Parathyroid adenoma (tissue), 2 donors: ENCODE measurements around the gene COX8A.

Experiments
- H2AFZ ChIP-seq: fragments of 300-600 bp; sonication (generic); one replicate; pipeline ENCODE4 v1.7.0; 2017; ENCODE audit warnings: antibody characterized with exemption, mild to moderate bottlenecking
- H3K27ac ChIP-seq: fragments of 300-600 bp; sonication (generic); one replicate; pipeline ENCODE4 v1.7.0; 2017
- H3K27me3 ChIP-seq: fragments of 300-600 bp; sonication (generic); one replicate; pipeline ENCODE4 v1.7.0; 2017; ENCODE audit warnings: low read length; ENCODE audit not compliant: control insufficient read depth, insufficient read depth
- H3K36me3 ChIP-seq: fragments of 300-600 bp; sonication (generic); one replicate; pipeline ENCODE4 v1.7.0; 2017; ENCODE audit warnings: low read length; ENCODE audit not compliant: control insufficient read depth, insufficient read depth
- H3K4me1 ChIP-seq: fragments of 300-600 bp; sonication (generic); one replicate; pipeline ENCODE4 v1.7.0; 2017; ENCODE audit warnings: control low read depth
- H3K4me2 ChIP-seq: fragments of 300-600 bp; sonication (generic); one replicate; pipeline ENCODE4 v1.7.0; 2017; ENCODE audit warnings: low read length
- H3K4me3 ChIP-seq: fragments of 300-600 bp; sonication (generic); one replicate; pipeline ENCODE4 v1.7.0; 2017; ENCODE audit warnings: low read depth, low read length
- H3K79me2 ChIP-seq: fragments of 300-600 bp; sonication (generic); one replicate; pipeline ENCODE4 v1.7.0; 2017; ENCODE audit warnings: control low read depth
- H3K9ac ChIP-seq: fragments of 300-600 bp; sonication (generic); one replicate; pipeline ENCODE4 v1.7.0; 2017; ENCODE audit warnings: mild to moderate bottlenecking
- H3K9me3 ChIP-seq: fragments of 300-600 bp; sonication (generic); one replicate; pipeline ENCODE4 v1.7.0; 2017; ENCODE audit warnings: low read length; ENCODE audit not compliant: control insufficient read depth
- TF ChIP-seq, protein P1 (sequence below): fragments of 300-600 bp; sonication (generic); IDR thresholded peaks from one replicate; pipeline ENCODE4 v1.7.0; 2017; ENCODE audit warnings: antibody characterized with exemption, mild to moderate bottlenecking
- donor health status: primary hyperparathyroidism.

COX8A gene

DNA sequence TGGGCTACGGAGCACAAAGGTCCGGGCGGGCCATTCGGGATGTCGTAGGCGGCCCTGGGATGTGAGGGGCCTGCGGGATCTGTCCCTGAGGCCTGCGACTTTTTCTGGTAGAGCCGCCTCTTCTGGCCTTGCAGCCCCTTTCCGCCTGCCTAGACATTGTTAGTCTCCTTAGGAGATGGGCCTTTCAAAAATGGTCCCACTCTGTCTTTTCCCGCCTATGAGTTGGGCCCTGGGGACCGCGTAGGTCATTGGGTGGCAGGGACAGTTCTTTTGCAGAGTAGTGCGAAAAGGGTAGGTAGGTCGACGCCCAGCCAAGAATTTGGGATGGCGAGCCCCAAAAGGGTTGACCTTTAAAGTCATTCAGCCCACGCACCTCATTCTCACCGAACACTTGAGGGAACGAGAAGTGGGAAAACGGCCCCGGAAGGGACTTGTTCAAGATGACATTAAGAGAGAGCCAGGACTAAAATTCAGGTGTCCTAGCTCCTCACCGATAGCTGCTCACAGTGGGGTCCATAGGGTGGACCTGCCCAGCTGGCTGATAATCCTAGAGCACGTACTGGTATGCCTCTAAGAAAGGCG is 12.6 kb downstream of the COX8A start:
- Histone ChIP-seq H3K9me3 (no peaks in the 10 kb centered on the region), H2AFZ (peak overlapping the region; percentile 76), H3K9ac (no peak overlapping the region), H3K27ac (no peak overlapping the region), H3K4me1 (no peaks in the 10 kb centered on the region), H3K4me3 (peak overlapping the region; percentile 75), H3K36me3 (no peaks in the 10 kb centered on the region), H3K27me3 (no peaks in the 10 kb centered on the region), H3K79me2 (peaks cover 16% of the 10 kb centered on the region), H3K4me2 (peak overlapping the region; percentile 86)
- TF ChIP-seq, protein P1, sequence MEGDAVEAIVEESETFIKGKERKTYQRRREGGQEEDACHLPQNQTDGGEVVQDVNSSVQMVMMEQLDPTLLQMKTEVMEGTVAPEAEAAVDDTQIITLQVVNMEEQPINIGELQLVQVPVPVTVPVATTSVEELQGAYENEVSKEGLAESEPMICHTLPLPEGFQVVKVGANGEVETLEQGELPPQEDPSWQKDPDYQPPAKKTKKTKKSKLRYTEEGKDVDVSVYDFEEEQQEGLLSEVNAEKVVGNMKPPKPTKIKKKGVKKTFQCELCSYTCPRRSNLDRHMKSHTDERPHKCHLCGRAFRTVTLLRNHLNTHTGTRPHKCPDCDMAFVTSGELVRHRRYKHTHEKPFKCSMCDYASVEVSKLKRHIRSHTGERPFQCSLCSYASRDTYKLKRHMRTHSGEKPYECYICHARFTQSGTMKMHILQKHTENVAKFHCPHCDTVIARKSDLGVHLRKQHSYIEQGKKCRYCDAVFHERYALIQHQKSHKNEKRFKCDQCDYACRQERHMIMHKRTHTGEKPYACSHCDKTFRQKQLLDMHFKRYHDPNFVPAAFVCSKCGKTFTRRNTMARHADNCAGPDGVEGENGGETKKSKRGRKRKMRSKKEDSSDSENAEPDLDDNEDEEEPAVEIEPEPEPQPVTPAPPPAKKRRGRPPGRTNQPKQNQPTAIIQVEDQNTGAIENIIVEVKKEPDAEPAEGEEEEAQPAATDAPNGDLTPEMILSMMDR = no peak

- Histone ChIP-seq H3K27ac (no peak overlapping the region), H3K27me3 (no peaks in the 10 kb centered on the region), H3K4me2 (no peak overlapping the region), H3K4me3 (no peak overlapping the region), H3K36me3 (no peaks in the 10 kb centered on the region), H3K79me2 (peaks cover 11% of the 10 kb centered on the region), H3K9me3 (no peaks in the 10 kb centered on the region), H2AFZ (no peak overlapping the region), H3K4me1 (no peaks in the 10 kb centered on the region), H3K9ac (no peak overlapping the region)
- TF ChIP-seq, protein P1 = no peak
Observed at GRCh38 chr11:63991558-63991957, 17.1 kb downstream of the COX8A start.

GRCh38 chr11:63993100-63993499 is 18.7 kb downstream of the COX8A start:
- Histone ChIP-seq H3K27ac (no peak overlapping the region), H2AFZ (no peak overlapping the region), H3K4me1 (no peaks in the 10 kb centered on the region), H3K36me3 (no peaks in the 10 kb centered on the region), H3K79me2 (no peaks in the 10 kb centered on the region), H3K9ac (no peak overlapping the region), H3K4me3 (no peak overlapping the region), H3K9me3 (no peaks in the 10 kb centered on the region), H3K27me3 (no peaks in the 10 kb centered on the region), H3K4me2 (no peak overlapping the region)
- TF ChIP-seq, protein P1 = no peak

DNA sequence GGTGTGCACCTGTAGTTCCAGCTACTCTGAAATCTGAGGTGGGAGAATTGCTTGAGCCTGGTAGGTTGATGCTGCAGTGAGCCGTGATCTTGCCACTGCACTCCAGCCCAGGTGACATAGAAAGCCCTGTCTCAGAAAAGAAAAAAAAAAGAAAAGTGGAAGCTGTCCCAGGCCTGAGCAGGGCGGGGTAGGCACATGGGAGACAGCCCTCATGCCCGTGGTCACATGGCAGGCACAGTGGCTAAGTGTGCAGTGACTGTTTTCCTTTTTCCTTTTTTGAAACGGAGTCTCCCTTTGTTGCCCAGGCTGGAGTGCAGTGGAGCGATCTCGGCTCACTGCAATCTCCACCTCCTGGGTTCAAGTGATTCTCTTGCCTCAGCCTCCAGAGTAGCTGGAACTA is 19.6 kb downstream of the COX8A start:
- H3K9me3 ChIP-seq = no peaks in the 10 kb centered on the region
- H3K79me2 ChIP-seq = no peaks in the 10 kb centered on the region
- TF ChIP-seq, protein P1 = no peak
- no peak overlapping the region for H2AFZ ChIP-seq
- no peak overlapping the region for H3K4me2 ChIP-seq
- H3K27ac ChIP-seq = no peak overlapping the region
- no peak overlapping the region for H3K4me3 ChIP-seq
- H3K9ac ChIP-seq = no peak overlapping the region
- H3K27me3 ChIP-seq = no peaks in the 10 kb centered on the region
- no peaks in the 10 kb centered on the region for H3K4me1 ChIP-seq
- H3K36me3 ChIP-seq = no peaks in the 10 kb centered on the region

GRCh38 chr11:63996512-63996911 is 22.1 kb downstream of the COX8A start:
- no peak overlapping the region for H3K4me2 ChIP-seq
- no peaks in the 10 kb centered on the region for H3K4me1 ChIP-seq
- no peaks in the 10 kb centered on the region for H3K79me2 ChIP-seq
- H2AFZ ChIP-seq = no peak overlapping the region
- no peak overlapping the region for H3K9ac ChIP-seq
- no peaks in the 10 kb centered on the region for H3K36me3 ChIP-seq
- H3K4me3 ChIP-seq = no peak overlapping the region
- TF ChIP-seq, protein P1 = no peak
- no peaks in the 10 kb centered on the region for H3K9me3 ChIP-seq
- H3K27me3 ChIP-seq = no peaks in the 10 kb centered on the region
- no peak overlapping the region for H3K27ac ChIP-seq
